ENCODE measurements around the gene VSIG10.
"Not testable (repeated sequence)": the region's sequence is repeated elsewhere in the genome, so short reads cannot be mapped to it uniquely, and the experiment has no call there.

The VSIG10 gene

GRCh38 chr12:118098911-118099671 is 4.7 kb downstream of the VSIG10 start:
- no peak for TF ChIP-seq CTCF (IDR thresholded peaks at IDR 0.05; ENCODE audit: control insufficient read depth, extremely low read depth, insufficient read depth)
- no peak for DNase-seq (ENCODE audit: low read depth)
- H3K4me3 ChIP-seq (ENCODE audit: low read depth, low read length), result no peak overlapping the region

- no peak for DNase-seq (ENCODE audit: low read depth)
- no peak overlapping the region for H3K4me3 ChIP-seq (ENCODE audit: low read depth, low read length)
- no peak for TF ChIP-seq CTCF (IDR thresholded peaks at IDR 0.05; ENCODE audit: control insufficient read depth, extremely low read depth, insufficient read depth)
These were observed 5.4 kb downstream of the VSIG10 start for GRCh38 chr12:118098401-118098800.

GRCh38 chr12:118094039-118094438 is 9.8 kb downstream of the VSIG10 start:
- no peak overlapping the region for H3K4me3 ChIP-seq (ENCODE audit: low read depth, low read length)
- no peak for DNase-seq (ENCODE audit: low read depth)
- TF ChIP-seq CTCF (IDR thresholded peaks at IDR 0.05; ENCODE audit: control insufficient read depth, extremely low read depth, insufficient read depth), result no peak

GRCh38 chr12:118089782-118090181 is 14.0 kb downstream of the VSIG10 start:
- no peak for DNase-seq (ENCODE audit: low read depth)
- TF ChIP-seq CTCF (IDR thresholded peaks at IDR 0.05; ENCODE audit: control insufficient read depth, extremely low read depth, insufficient read depth), result no peak
- no peak overlapping the region for H3K4me3 ChIP-seq (ENCODE audit: low read depth, low read length)

GRCh38 chr12:118082161-118082560 is 21.6 kb downstream of the VSIG10 start:
- no peak for DNase-seq (ENCODE audit: low read depth)
- TF ChIP-seq CTCF (IDR thresholded peaks at IDR 0.05; ENCODE audit: control insufficient read depth, extremely low read depth, insufficient read depth), result no peak
- no peak overlapping the region for H3K4me3 ChIP-seq (ENCODE audit: low read depth, low read length)

GRCh38 chr12:118081521-118081920 is 22.3 kb downstream of the VSIG10 start:
- not testable (repeated sequence) for H3K4me3 ChIP-seq (ENCODE audit: low read depth, low read length); DNase-seq (ENCODE audit: low read depth)

- H3K4me3 ChIP-seq (ENCODE audit: low read depth, low read length), result no peak overlapping the region
- DNase-seq (ENCODE audit: low read depth), result no peak
- TF ChIP-seq CTCF (IDR thresholded peaks at IDR 0.05; ENCODE audit: control insufficient read depth, extremely low read depth, insufficient read depth), result no peak
These were observed 30.0 kb downstream of the VSIG10 start for GRCh38 chr12:118073768-118074167.

Data from LNCaP clone FGC (cell line).